ENCODE results near the gene DRG2. TPM values are rescaled to one million over a fixed set of nuclear protein-coding genes. Genes with fewer than 3 reads are reported as not detected.

The DRG2 gene
- total and polyA plus RNA-seq, 2 of the 8 experiments (the other 6 are each of a cell fraction or from before 2014, with no cell fraction given): 44.6 to 47.8 TPM

DNA sequence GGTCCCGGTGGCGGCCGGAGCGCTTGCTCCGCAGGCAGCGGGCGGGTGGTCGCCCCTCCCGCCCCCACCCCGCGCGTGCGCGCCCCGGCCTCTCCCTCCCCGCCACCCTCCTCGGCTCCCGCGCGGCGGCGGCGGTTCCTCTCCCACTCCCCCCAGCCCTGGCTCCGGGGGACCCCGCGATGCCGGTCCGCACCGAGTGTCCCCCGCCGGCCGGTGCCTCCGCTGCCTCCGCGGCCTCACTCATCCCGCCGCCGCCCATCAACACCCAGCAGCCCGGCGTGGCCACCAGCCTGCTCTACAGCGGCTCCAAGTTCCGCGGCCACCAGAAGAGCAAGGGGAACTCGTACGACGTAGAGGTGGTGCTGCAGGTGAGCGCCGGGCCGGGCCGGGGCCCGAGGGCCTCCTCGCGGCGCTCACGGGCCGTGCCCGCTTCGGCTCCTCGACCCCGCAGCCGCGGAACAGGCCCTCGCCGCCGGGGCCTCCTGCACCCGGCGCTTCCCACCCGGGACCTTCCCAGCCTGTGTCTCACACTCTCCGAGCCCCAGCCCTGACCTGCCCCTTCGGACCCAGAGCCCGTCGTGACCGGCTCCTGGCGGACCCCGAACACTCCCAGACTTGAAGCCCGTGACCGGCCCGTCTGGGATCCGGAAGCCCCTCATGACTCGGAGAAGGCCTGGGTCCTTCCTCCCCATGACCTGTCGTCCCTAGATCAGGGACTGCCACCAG, 48.0 kb upstream of the DRG2 start (continued):
- TF ChIP-seq CBX8 (IDR thresholded peaks at IDR 0.05; ENCODE audit: borderline replicate concordance, low read depth, low read length): no peak
- TF ChIP-seq, protein P1, sequence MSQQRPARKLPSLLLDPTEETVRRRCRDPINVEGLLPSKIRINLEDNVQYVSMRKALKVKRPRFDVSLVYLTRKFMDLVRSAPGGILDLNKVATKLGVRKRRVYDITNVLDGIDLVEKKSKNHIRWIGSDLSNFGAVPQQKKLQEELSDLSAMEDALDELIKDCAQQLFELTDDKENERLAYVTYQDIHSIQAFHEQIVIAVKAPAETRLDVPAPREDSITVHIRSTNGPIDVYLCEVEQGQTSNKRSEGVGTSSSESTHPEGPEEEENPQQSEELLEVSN (IDR thresholded peaks at IDR 0.05): no peak
- TF ChIP-seq GABPA (IDR thresholded peaks at IDR 0.05; ENCODE audit: borderline replicate concordance, insufficient read depth, low read length): 0 out of 2 replicates have a peak, but pooled peaks have one; percentile 34
- no peak for TF ChIP-seq RFX5 (IDR thresholded peaks at IDR 0.05; ENCODE audit: borderline replicate concordance, low read depth, low read length)
- no peak for TF ChIP-seq SP2 (IDR thresholded peaks at IDR 0.05; ENCODE audit: low read length)
- TF ChIP-seq EZH2 (IDR thresholded peaks at IDR 0.05; ENCODE audit: low read depth, low read length, severe bottlenecking): no peak
